ENCODE data around the gene MAMLD1.

GRCh38 chrX:150540965-150541364 is 177.8 kb downstream of the MAMLD1 start:
- no peak for TF ChIP-seq ZNF8 (CRISPR knock-in tag; IDR thresholded peaks at IDR 0.05)
- TF ChIP-seq PATZ1 (CRISPR knock-in tag; IDR thresholded peaks at IDR 0.05; ENCODE audit: borderline replicate concordance), result no peak
